ENCODE data around the gene BABAM1. TPM values are rescaled to one million over a fixed set of nuclear protein-coding genes. Genes with fewer than 3 reads are reported as not detected.
A peak's percentile ranks its signal among the peaks of the same experiment; 100 is the strongest.

Gene BABAM1
- total RNA-seq, 1 donor from 2014 or later: 92.2 TPM

GRCh38 chr19:17240826-17241399 lies 26.3 kb upstream of the BABAM1 start:
- Mint-ChIP-seq H3K27ac (peak overlapping the region; percentile 48), H3K4me1 (peaks cover 36% of the 10 kb centered on the region), H3K9me3 (no peaks in the 10 kb centered on the region), H3K27me3 (ENCODE audit: low read depth) (no peaks in the 10 kb centered on the region), H3K4me3 (no peak overlapping the region), H3K36me3 (peaks cover 7% of the 10 kb centered on the region)
- DNase-seq (ENCODE audit: low spot score in 2 of 2, unreplicated experiment in 2 of 2): no peak
- TF ChIP-seq CTCF (IDR thresholded peaks at IDR 0.05; ENCODE audit: unreplicated experiment): no peak

- Mint-ChIP-seq H3K27ac (peak overlapping the region; percentile 69), H3K4me1 (peaks cover 41% of the 10 kb centered on the region), H3K9me3 (no peaks in the 10 kb centered on the region), H3K36me3 (peaks cover 7% of the 10 kb centered on the region), H3K27me3 (ENCODE audit: low read depth) (no peaks in the 10 kb centered on the region), H3K4me3 (peak overlapping the region; percentile 89)
- no peak for TF ChIP-seq CTCF (IDR thresholded peaks at IDR 0.05; ENCODE audit: unreplicated experiment)
- no peak for DNase-seq (ENCODE audit: low spot score in 2 of 2, unreplicated experiment in 2 of 2)
Observed at GRCh38 chr19:17242431-17243208, 24.6 kb upstream of the BABAM1 start.

GRCh38 chr19:17243211-17243829 lies 23.9 kb upstream of the BABAM1 start:
- DNase-seq (ENCODE audit: low spot score in 2 of 2, unreplicated experiment in 2 of 2): no peak
- Mint-ChIP-seq H3K4me1 (peaks cover 44% of the 10 kb centered on the region), H3K9me3 (no peaks in the 10 kb centered on the region), H3K27me3 (ENCODE audit: low read depth) (no peaks in the 10 kb centered on the region), H3K4me3 (peak overlapping the region; percentile 89), H3K27ac (peak overlapping the region; percentile 89), H3K36me3 (peaks cover 2% of the 10 kb centered on the region)
- TF ChIP-seq CTCF (IDR thresholded peaks at IDR 0.05; ENCODE audit: unreplicated experiment): no peak

- peaks cover 49% of the 10 kb centered on the region for H3K4me1 Mint-ChIP-seq
- no peak for TF ChIP-seq CTCF (IDR thresholded peaks at IDR 0.05; ENCODE audit: unreplicated experiment)
- no peak for DNase-seq (ENCODE audit: low spot score in 2 of 2, unreplicated experiment in 2 of 2)
- peak overlapping the region; percentile 89 for H3K27ac Mint-ChIP-seq
- no peaks in the 10 kb centered on the region for H3K36me3 Mint-ChIP-seq
- no peaks in the 10 kb centered on the region for H3K9me3 Mint-ChIP-seq
- no peaks in the 10 kb centered on the region for H3K27me3 Mint-ChIP-seq (ENCODE audit: low read depth)
- H3K4me3 Mint-ChIP-seq: peak overlapping the region; percentile 89
Observed at GRCh38 chr19:17243830-17244617, 23.2 kb upstream of the BABAM1 start.
